Liver (tissue), 3 donors: Measurements from ENCODE around the gene ASPSCR1.

ENCODE experiments used
- HNF4G ChIP-seq: IDR thresholded peaks from 2 replicates; pipeline ENCODE4 v1.6.1; 2016; ENCODE audit warnings: antibody characterized with exemption
- TF ChIP-seq, protein P1 (sequence below): fragments of 150-350 bp; IDR thresholded peaks from 2 replicates; pipeline ENCODE4 v1.5.1; 2017; ENCODE audit warnings: improper control_type of control experiment, low read depth, low read length; ENCODE audit not compliant: missing input control
- TF ChIP-seq, protein P2 (sequence below): IDR thresholded peaks from 2 replicates; pipeline ENCODE4 v1.6.1; 2016; ENCODE audit warnings: antibody characterized with exemption
- donor health status: healthy.
- donor health status: healthy.

DNA sequence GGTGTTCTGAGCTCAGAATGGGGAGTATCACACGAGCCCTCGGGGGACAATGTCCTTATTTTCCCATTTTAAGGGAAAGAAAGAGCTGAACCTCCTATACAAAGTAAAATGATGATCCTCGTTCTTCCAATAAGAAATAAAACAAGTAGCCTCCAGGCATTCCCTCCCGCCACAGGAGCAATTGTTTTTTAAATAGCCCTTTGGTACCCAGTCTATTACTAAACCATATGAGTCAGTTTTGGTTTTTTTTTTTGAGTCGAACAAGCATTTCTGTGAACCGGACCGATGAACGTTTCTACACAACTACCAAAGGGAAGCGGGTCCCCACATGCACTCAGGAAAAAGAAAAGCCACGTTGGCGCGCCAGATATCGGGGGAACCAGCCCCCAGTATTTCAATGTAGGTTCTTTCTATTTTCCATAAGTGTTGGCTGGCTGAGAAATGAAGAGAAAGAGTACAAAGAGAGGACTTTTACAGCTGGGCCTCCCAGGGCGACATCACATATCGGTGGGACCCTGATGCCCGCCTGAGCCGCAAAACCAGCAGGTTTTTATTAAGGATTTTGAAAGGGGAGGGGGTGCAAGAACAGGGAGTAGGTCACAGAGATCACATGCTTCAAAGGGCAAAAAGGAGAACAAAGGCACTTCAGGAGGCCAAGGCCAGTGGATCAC, 63.9 kb downstream of the ASPSCR1 start:
- TF ChIP-seq, protein P1, sequence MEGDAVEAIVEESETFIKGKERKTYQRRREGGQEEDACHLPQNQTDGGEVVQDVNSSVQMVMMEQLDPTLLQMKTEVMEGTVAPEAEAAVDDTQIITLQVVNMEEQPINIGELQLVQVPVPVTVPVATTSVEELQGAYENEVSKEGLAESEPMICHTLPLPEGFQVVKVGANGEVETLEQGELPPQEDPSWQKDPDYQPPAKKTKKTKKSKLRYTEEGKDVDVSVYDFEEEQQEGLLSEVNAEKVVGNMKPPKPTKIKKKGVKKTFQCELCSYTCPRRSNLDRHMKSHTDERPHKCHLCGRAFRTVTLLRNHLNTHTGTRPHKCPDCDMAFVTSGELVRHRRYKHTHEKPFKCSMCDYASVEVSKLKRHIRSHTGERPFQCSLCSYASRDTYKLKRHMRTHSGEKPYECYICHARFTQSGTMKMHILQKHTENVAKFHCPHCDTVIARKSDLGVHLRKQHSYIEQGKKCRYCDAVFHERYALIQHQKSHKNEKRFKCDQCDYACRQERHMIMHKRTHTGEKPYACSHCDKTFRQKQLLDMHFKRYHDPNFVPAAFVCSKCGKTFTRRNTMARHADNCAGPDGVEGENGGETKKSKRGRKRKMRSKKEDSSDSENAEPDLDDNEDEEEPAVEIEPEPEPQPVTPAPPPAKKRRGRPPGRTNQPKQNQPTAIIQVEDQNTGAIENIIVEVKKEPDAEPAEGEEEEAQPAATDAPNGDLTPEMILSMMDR, result no peak
- no peak for TF ChIP-seq HNF4G
- TF ChIP-seq, protein P2, sequence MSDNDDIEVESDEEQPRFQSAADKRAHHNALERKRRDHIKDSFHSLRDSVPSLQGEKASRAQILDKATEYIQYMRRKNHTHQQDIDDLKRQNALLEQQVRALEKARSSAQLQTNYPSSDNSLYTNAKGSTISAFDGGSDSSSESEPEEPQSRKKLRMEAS, result no peak
